OCI-M2 (cell line): ENCODE results near the gene HIPK1.
"Not testable (repeated sequence)": the region's sequence is repeated elsewhere in the genome, so short reads cannot be mapped to it uniquely, and the experiment has no call there.

Experiments
- DNase-seq: peaks from one replicate; lab custom pipeline; 2025; ENCODE audit not compliant: unreplicated experiment; lab: John Stamatoyannopoulos, UW

The HIPK1 gene

GRCh38 chr1:113943028-113943811 is 14.1 kb downstream of the HIPK1 start:
- no peak for DNase-seq

GRCh38 chr1:113945329-113945728 is 16.2 kb downstream of the HIPK1 start:
- DNase-seq, result no peak

GRCh38 chr1:113946112-113946511 is 17.0 kb downstream of the HIPK1 start:
- no peak for DNase-seq

DNA sequence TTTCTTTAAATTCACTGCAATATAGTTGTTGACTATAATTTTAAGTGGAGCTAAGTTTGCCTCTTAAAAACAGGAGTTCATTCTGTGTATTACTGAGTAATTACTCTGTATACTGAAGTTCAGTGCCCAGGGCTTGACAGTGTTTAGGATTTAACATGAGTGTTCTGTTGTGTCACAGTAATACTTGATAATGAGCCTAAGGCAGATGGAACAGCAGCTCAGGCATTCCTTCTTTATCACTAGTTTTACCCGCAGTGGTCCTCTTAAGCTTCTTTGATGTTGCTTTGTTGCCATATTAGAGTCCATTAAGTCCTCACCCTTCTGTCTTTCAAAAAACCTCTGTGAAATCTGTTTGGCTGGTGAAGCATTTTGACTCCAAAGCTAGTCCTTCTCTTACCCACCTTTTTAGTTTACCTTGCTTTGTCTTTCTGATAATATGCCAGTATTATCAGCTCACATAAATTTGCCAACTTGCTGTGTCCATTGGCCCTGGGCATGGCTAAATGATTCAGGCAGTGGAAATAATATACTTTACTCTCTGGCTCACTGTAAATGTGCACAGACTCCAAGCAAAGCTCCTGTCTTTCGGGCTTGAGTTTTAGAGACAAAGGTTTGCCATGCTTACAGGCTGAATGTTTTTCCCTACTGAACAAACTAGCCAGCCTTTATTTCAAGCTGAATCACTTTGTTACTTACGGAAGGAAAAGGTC is 17.7 kb downstream of the HIPK1 start:
- DNase-seq, result no peak

GRCh38 chr1:113947388-113948107 is 18.4 kb downstream of the HIPK1 start:
- no peak for DNase-seq

- not testable (repeated sequence) for DNase-seq
Measured at GRCh38 chr1:113948151-113948550, 19.0 kb downstream of the HIPK1 start.

DNA sequence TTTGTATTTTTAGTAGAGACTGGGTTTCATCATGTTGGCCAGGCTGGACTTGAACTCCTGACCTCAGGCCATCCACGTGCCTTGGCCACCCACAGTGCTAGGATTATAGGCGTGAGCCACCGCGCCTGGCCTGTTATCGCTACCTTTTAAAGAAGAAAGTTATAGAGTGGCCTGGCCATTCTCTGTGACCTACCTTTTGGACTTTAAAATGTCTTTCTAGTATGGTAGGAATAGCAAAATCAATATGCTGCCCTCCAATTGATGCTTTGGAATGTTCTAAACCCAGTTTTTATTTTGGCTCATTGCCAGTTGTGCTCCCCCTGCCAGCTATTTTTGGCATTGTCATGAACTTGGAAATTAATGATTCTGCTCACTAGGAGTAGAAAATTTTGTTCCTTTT is 19.9 kb downstream of the HIPK1 start:
- no peak for DNase-seq

DNA sequence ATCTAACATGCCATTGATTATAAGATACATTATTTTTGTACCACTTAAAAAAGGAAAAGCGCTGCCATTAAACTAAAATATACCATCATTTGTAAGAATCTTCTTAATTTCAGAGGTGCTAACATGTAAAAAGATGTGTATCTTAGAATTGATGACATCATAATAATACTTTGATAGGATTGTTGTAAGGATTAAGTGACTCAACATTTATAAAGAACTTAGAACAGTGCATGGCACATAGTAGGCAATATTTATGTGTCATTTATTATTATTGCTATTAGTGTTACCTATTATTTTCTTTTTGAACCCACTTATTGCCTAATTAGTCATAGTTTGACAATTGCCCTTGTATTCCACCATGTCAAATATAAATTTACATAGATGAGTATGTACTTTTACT is 21.8 kb downstream of the HIPK1 start:
- DNase-seq, result no peak

- DNase-seq, result no peak
Measured at GRCh38 chr1:113951719-113952118, 22.6 kb downstream of the HIPK1 start.

GRCh38 chr1:113957984-113958383 is 28.9 kb downstream of the HIPK1 start:
- DNase-seq, result no peak

DNA sequence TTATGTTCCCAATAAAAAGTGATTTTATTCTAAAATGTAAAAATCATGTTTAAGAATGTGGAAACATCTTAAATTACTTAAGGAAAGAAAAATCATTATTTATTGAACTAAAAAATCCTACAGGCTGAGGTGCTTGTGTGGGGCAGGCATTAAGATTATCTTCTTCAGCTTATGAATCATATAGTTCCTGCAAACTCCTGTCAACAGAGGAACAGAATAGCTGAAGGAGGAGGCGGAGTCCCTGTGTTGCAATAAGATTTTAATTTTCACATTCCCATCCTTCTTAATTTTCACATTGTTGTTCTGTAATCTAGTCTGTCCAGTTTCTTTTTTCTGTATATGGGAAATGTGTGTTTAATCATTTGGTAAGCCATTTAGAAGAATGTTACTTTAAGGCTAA is 29.6 kb downstream of the HIPK1 start:
- no peak for DNase-seq

GRCh38 chr1:113963281-113963906 is 34.3 kb downstream of the HIPK1 start:
- no peak for DNase-seq

DNA sequence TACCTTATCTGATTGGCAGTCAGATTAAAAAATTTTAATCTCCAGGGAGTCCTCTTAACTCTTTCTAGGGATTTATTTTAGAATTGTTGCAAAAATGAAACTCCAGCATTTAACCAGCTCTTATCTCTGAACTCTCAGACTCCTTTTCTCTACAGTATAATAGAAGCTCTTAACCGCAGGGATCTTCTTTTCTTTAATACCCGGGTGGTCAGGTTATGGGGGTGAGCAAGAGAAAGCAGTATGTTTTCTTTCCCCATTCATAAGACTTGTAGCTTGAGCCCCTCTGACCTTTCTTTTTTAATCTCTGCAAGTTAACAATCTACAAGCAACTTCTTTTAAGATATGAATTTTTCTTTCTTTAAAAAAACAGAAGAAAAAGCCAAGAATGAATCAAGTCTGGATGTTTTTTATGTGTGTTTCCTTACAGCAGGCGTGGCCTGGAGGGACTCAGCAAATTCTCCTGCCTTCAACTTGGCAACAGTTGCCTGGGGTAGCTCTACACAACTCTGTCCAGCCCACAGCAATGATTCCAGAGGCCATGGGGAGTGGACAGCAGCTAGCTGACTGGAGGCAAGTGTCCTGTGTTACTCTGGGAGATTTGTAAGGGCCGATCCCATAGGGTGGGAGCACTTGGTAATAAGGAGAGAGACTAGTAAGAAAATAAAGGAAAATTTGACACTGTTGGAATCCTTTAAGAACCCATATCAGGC is 36.7 kb downstream of the HIPK1 start:
- DNase-seq, result no peak

DNA sequence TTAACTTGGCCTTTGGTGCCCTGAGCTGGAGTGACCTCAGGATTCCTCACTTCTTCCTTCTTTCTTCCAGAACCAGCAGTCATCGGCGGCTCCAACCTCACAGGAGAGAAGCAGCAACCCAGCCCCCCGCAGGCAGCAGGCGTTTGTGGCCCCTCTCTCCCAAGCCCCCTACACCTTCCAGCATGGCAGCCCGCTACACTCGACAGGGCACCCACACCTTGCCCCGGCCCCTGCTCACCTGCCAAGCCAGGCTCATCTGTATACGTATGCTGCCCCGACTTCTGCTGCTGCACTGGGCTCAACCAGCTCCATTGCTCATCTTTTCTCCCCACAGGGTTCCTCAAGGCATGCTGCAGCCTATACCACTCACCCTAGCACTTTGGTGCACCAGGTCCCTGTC is 43.8 kb downstream of the HIPK1 start:
- DNase-seq, result no peak

GRCh38 chr1:113975211-113975895 is 46.2 kb downstream of the HIPK1 start:
- no peak for DNase-seq

DNA sequence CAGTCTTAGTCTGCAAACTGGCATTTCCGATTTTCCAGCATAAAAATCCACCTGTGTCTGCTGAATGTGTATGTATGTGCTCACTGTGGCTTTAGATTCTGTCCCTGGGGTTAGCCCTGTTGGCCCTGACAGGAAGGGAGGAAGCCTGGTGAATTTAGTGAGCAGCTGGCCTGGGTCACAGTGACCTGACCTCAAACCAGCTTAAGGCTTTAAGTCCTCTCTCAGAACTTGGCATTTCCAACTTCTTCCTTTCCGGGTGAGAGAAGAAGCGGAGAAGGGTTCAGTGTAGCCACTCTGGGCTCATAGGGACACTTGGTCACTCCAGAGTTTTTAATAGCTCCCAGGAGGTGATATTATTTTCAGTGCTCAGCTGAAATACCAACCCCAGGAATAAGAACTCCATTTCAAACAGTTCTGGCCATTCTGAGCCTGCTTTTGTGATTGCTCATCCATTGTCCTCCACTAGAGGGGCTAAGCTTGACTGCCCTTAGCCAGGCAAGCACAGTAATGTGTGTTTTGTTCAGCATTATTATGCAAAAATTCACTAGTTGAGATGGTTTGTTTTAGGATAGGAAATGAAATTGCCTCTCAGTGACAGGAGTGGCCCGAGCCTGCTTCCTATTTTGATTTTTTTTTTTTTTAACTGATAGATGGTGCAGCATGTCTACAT is 47.6 kb downstream of the HIPK1 start:
- DNase-seq, result no peak

GRCh38 chr1:113977906-113978305 is 48.8 kb downstream of the HIPK1 start:
- DNase-seq, result no peak

DNA sequence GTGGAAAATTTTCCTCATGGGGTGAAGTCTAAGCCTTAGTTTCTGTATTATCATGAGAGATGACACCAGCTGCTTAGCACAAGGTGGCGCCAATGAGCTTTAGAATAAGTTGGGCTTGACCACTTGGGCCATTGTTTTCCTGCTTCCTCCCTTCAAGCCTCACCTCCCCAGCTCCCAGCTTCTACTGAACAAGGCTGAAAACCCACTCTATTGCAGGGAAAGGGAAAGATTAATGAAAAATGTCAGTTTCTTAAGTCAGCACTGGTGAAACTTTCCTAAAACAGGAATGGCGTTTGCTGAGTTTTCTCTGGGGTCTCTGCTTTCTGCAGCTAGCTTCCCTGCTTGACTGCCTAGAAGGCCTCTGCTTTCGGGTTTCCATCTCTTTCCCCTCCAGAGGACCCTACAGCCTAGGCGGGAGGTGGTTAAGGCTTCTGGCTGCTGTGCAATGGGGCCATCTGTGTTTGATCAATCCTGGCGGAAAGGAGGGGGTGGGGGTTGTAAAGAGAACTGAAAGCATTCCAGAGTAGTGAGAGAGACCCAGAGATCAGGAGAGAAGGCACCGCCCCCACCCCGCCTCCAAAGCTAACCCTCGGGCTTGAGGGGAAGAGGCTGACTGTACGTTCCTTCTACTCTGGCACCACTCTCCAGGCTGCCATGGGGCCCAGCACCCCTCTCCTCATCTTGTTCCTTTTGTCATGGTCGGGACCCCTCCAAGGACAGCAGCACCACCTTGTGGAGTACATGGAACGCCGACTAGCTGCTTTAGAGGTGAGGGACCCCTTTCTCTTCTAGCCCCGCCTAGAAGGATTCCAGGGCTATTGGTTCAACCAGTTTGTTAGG is 50.0 kb downstream of the HIPK1 start, which contains the start of gene OLFML3:
Gene OLFML3 (plus strand): TSS at position 612 of the 840 bp plus-strand sequence. CDS start 43 bp downstream, at position 655.
- DNase-seq, result no peak

GRCh38 chr1:113980110-113980509 is 51.0 kb downstream of the HIPK1 start:
- DNase-seq, result no peak
